ENCODE measurements around the gene GSN. TPM values are rescaled to one million over a fixed set of nuclear protein-coding genes. Genes with fewer than 3 reads are reported as not detected.
A peak's percentile ranks its signal among the peaks of the same experiment; 100 is the strongest.

The GSN gene
- total and polyA plus RNA-seq, 2 of the 13 experiments (the other 11 are each of a cell fraction or from before 2014, with no cell fraction given) = 294 to 307 TPM

DNA sequence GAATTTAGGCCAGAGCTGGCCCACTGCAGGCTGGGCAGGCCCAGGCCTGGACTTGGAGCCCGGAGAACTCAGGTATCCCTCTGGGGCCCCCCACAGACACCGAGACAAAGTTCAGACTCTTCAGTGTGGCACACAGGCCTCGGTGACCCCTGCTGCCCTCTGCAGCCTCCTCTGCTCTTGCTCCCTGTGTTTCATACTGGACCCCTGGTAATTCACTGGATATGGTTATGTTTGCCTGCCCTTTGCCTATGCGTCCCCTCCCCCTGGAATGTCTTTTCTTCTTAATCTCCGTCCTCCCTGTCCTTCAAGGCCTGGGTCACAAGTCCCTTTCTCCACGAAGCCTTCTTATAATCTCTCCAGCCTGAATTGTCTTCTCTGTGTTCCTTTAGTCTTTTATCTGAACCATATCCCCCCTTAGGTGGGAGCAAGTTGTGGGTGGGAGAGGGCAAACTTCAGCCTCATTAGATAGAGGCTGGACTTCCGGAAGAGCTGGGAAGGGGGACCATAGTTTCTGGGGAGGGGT is 30.1 kb downstream of the GSN start (continued):
- TF ChIP-seq CERS6 (CRISPR knock-in tag; IDR thresholded peaks at IDR 0.05) (no peak), ZBTB7B (CRISPR knock-in tag; IDR thresholded peaks at IDR 0.05) (peak; percentile 97), ZFP36L2 (CRISPR knock-in tag; IDR thresholded peaks at IDR 0.05) (no peak), MAFG (CRISPR knock-in tag; IDR thresholded peaks at IDR 0.05) (no peak), BHLHE40 (IDR thresholded peaks at IDR 0.05; ENCODE audit: low read length) (0 out of 2 replicates have a peak, but pooled peaks have one; percentile 11), ISL2 (CRISPR knock-in tag; IDR thresholded peaks at IDR 0.05) (0 out of 2 replicates have a peak, but pooled peaks have one; percentile 16), FOXA3 (CRISPR knock-in tag; IDR thresholded peaks at IDR 0.05) (peak; percentile 55; the same call in 1 of the 2 replicates), KAT8 (CRISPR knock-in tag; IDR thresholded peaks at IDR 0.05) (0 out of 2 replicates have a peak, but pooled peaks have one; percentile 0), U2AF2 (IDR thresholded peaks at IDR 0.05; ENCODE audit: low read depth, low read length) (no peak), ELF1 (CRISPR knock-in tag; IDR thresholded peaks at IDR 0.05) (no peak), ZNF143 (CRISPR knock-in tag; IDR thresholded peaks at IDR 0.05) (no peak), ZNF629 (CRISPR knock-in tag; conservative IDR thresholded peaks at IDR 0.05) (0 out of 2 replicates have a peak, but pooled peaks have one; percentile 16), SIN3B (IDR thresholded peaks at IDR 0.05; ENCODE audit: low read length) (no peak), ZNF354B (CRISPR knock-in tag; IDR thresholded peaks at IDR 0.05) (no peak), PHB2 (IDR thresholded peaks at IDR 0.05; ENCODE audit: partially characterized antibody) (no peak)
- TF ChIP-seq, protein P1, sequence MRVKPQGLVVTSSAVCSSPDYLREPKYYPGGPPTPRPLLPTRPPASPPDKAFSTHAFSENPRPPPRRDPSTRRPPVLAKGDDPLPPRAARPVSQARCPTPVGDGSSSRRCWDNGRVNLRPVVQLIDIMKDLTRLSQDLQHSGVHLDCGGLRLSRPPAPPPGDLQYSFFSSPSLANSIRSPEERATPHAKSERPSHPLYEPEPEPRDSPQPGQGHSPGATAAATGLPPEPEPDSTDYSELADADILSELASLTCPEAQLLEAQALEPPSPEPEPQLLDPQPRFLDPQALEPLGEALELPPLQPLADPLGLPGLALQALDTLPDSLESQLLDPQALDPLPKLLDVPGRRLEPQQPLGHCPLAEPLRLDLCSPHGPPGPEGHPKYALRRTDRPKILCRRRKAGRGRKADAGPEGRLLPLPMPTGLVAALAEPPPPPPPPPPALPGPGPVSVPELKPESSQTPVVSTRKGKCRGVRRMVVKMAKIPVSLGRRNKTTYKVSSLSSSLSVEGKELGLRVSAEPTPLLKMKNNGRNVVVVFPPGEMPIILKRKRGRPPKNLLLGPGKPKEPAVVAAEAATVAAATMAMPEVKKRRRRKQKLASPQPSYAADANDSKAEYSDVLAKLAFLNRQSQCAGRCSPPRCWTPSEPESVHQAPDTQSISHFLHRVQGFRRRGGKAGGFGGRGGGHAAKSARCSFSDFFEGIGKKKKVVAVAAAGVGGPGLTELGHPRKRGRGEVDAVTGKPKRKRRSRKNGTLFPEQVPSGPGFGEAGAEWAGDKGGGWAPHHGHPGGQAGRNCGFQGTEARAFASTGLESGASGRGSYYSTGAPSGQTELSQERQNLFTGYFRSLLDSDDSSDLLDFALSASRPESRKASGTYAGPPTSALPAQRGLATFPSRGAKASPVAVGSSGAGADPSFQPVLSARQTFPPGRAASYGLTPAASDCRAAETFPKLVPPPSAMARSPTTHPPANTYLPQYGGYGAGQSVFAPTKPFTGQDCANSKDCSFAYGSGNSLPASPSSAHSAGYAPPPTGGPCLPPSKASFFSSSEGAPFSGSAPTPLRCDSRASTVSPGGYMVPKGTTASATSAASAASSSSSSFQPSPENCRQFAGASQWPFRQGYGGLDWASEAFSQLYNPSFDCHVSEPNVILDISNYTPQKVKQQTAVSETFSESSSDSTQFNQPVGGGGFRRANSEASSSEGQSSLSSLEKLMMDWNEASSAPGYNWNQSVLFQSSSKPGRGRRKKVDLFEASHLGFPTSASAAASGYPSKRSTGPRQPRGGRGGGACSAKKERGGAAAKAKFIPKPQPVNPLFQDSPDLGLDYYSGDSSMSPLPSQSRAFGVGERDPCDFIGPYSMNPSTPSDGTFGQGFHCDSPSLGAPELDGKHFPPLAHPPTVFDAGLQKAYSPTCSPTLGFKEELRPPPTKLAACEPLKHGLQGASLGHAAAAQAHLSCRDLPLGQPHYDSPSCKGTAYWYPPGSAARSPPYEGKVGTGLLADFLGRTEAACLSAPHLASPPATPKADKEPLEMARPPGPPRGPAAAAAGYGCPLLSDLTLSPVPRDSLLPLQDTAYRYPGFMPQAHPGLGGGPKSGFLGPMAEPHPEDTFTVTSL (CRISPR knock-in tag; IDR thresholded peaks at IDR 0.05; ENCODE audit: borderline replicate concordance) = no peak; the same call in 1 of the 2 replicates
- TF ChIP-seq, protein P2, sequence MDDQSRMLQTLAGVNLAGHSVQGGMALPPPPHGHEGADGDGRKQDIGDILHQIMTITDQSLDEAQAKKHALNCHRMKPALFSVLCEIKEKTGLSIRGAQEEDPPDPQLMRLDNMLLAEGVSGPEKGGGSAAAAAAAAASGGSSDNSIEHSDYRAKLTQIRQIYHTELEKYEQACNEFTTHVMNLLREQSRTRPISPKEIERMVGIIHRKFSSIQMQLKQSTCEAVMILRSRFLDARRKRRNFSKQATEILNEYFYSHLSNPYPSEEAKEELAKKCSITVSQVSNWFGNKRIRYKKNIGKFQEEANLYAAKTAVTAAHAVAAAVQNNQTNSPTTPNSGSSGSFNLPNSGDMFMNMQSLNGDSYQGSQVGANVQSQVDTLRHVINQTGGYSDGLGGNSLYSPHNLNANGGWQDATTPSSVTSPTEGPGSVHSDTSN (CRISPR knock-in tag; IDR thresholded peaks at IDR 0.05; ENCODE audit: borderline replicate concordance) = no peak
- TF ChIP-seq, protein P3, sequence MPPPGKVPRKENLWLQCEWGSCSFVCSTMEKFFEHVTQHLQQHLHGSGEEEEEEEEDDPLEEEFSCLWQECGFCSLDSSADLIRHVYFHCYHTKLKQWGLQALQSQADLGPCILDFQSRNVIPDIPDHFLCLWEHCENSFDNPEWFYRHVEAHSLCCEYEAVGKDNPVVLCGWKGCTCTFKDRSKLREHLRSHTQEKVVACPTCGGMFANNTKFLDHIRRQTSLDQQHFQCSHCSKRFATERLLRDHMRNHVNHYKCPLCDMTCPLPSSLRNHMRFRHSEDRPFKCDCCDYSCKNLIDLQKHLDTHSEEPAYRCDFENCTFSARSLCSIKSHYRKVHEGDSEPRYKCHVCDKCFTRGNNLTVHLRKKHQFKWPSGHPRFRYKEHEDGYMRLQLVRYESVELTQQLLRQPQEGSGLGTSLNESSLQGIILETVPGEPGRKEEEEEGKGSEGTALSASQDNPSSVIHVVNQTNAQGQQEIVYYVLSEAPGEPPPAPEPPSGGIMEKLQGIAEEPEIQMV (CRISPR knock-in tag; IDR thresholded peaks at IDR 0.05; ENCODE audit: low read depth) = no peak

All from HepG2 (cell line).